Upper lobe of right lung (tissue), 1 donor: Measurements from ENCODE around the gene F13A1. TPM values are rescaled to one million over a fixed set of nuclear protein-coding genes. Genes with fewer than 3 reads are reported as not detected.

Source experiments
- ATAC-seq: fragments of 200-7000 bp; cut with Tn5 transposase; one replicate; pipeline ENCODE4 v1.9.1; 2020; ENCODE audit warnings: mild to moderate bottlenecking, moderate library complexity
- DNase-seq: peaks from one replicate; pipeline ENCODE4 v3.0.0-alpha.2; 2020
- H3K27ac ChIP-seq: fragments of 200-600 bp; one replicate; pipeline ENCODE4 v1.8.0; 2022
- H3K27me3 ChIP-seq: fragments of 200-600 bp; one replicate; pipeline ENCODE4 v1.8.0; 2022; ENCODE audit warnings: mild to moderate bottlenecking
- H3K36me3 ChIP-seq: fragments of 200-600 bp; one replicate; pipeline ENCODE4 v1.8.0; 2022
- H3K4me1 ChIP-seq: fragments of 200-600 bp; one replicate; pipeline ENCODE4 v1.8.0; 2022
- H3K4me3 ChIP-seq: fragments of 200-600 bp; one replicate; pipeline ENCODE4 v1.8.0; 2022; ENCODE audit warnings: mild to moderate bottlenecking
- H3K9me3 ChIP-seq: fragments of 200-600 bp; one replicate; pipeline ENCODE4 v1.8.0; 2022
- CTCF ChIP-seq: fragments of 200-600 bp; IDR thresholded peaks from one replicate; pipeline ENCODE4 v1.8.0; 2022; ENCODE audit warnings: antibody characterized with exemption
- intact Hi-C: fragments of 100-400 bp; cut with DNase I; formaldehyde crosslinking; loops from one replicate; pipeline ENCODE4 v1.11.0; 2022
- total RNA-seq: library from RNA; stranded (reverse); fragmentation: NEBNext Ultra II Directional; extraction: Animal tissue kit (Norgen Biotek cat#: 25700); gene quantifications from one replicate; pipeline ENCODE4 v1.2.1, GENCODE V29; 2021
- donor health status: DM: no; HTN: yes; CAD: no; lungs with severe emphysema.

The F13A1 gene
- total RNA-seq, 1 donor from 2014 or later: 94.5 TPM

GRCh38 chr6:6350696-6351095, 30.2 kb upstream of the F13A1 start:
- no peak for DNase-seq
- Histone ChIP-seq H3K4me3 (no peak overlapping the region), H3K4me1 (no peaks in the 10 kb centered on the region), H3K36me3 (no peaks in the 10 kb centered on the region), H3K27ac (no peak overlapping the region), H3K27me3 (no peaks in the 10 kb centered on the region), H3K9me3 (no peaks in the 10 kb centered on the region)
- no peak for ATAC-seq
- no peak for TF ChIP-seq CTCF
- intact Hi-C loops: no loop called here

- no peak overlapping the region for H3K27ac ChIP-seq
- H3K4me3 ChIP-seq: no peak overlapping the region
- H3K4me1 ChIP-seq: no peaks in the 10 kb centered on the region
- no peaks in the 10 kb centered on the region for H3K9me3 ChIP-seq
- ATAC-seq: no peak
- H3K27me3 ChIP-seq: no peaks in the 10 kb centered on the region
- no peaks in the 10 kb centered on the region for H3K36me3 ChIP-seq
- intact Hi-C loops: no loop called here
- TF ChIP-seq CTCF: no peak
- DNase-seq: no peak
These were observed 27.8 kb upstream of the F13A1 start for GRCh38 chr6:6348256-6348655.

GRCh38 chr6:6346427-6347023, 26.1 kb upstream of the F13A1 start:
- Histone ChIP-seq H3K27ac (no peak overlapping the region), H3K36me3 (no peaks in the 10 kb centered on the region), H3K9me3 (no peaks in the 10 kb centered on the region), H3K4me3 (no peak overlapping the region), H3K27me3 (no peaks in the 10 kb centered on the region), H3K4me1 (no peaks in the 10 kb centered on the region)
- no peak for TF ChIP-seq CTCF
- DNase-seq (no peak), ATAC-seq (no peak)
- intact Hi-C loops: no loop called here

GRCh38 chr6:6333501-6333900, 13.0 kb upstream of the F13A1 start:
- intact Hi-C loops: no loop called here
- no peaks in the 10 kb centered on the region for H3K9me3 ChIP-seq
- H3K36me3 ChIP-seq: no peaks in the 10 kb centered on the region
- ATAC-seq (no peak), DNase-seq (no peak)
- H3K4me1 ChIP-seq: no peaks in the 10 kb centered on the region
- H3K27ac ChIP-seq: no peak overlapping the region
- H3K4me3 ChIP-seq: no peak overlapping the region
- no peak for TF ChIP-seq CTCF
- no peaks in the 10 kb centered on the region for H3K27me3 ChIP-seq

GRCh38 chr6:6332811-6333244, 12.4 kb upstream of the F13A1 start:
- Histone ChIP-seq H3K4me1 (no peaks in the 10 kb centered on the region), H3K36me3 (no peaks in the 10 kb centered on the region), H3K27ac (no peak overlapping the region), H3K27me3 (no peaks in the 10 kb centered on the region), H3K9me3 (no peaks in the 10 kb centered on the region), H3K4me3 (no peak overlapping the region)
- ATAC-seq (no peak), DNase-seq (no peak)
- TF ChIP-seq CTCF: no peak
- intact Hi-C loops: no loop called here
